Measurements from ENCODE around the gene ZNF318. TPM values are rescaled to one million over a fixed set of nuclear protein-coding genes. Genes with fewer than 3 reads are reported as not detected.
"Not testable (repeated sequence)": the region's sequence is repeated elsewhere in the genome, so short reads cannot be mapped to it uniquely, and the experiment has no call there.

Gene ZNF318
- total RNA-seq, 1 experiment from 2014 or later, result 8.6 TPM

- in situ Hi-C loops (cut with HindIII; ENCODE audit: low pct_unique_long_range_greater_than_20kb, low sequenced_read_pairs), result no loop called here
These were observed 60.4 kb downstream of the ZNF318 start for GRCh38 chr6:43308990-43309477.

DNA sequence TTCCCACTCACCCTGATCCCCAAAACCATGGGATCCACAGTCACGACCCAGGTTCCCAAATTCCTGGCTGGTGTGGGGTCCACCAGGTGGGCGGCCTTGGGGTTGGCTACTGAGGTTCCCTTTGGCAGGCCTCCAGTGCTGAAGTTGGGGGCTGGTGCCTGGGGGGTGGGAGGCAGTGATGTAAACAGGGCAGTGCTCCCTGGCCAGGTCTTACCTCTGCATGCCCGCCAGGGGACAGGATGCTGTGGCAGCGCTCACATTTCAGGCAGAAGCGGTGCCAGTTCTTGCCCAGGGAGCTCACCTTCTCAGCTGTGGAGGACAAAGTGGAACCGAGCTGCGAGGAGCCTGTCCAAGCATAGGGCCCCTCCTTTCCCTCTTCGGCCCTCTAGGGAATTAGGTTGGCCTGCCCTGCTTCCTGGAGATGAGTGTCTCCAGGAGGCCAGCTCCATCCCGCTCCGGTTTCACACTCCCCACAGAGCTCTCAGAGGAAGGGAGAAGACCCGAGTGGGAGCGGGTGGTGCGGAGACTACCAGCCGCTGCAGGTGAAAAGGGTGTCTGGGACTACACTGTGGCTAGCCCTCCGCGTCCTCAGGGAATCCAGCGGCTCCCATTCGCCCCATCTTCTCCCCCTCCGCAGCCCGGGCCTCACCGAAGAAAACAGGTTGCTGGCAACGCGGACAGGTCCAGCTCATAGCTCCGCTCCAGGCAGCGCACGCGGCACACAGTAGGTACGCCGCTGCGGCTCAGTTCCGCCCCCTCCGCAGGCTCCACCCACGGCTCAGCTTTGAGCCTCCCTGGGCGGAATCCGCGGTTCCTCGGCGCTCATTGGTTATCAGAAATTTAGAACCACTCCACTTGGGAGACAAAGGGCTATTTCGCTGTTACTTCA, 61.1 kb downstream of the ZNF318 start, which contains the start of gene CRIP3:
Gene CRIP3, minus strand, starts transcription at position 726 of the 889 bp plus-strand sequence. Its CDS starts 34 bp downstream, at position 692.
- in situ Hi-C loops (cut with HindIII; ENCODE audit: low pct_unique_long_range_greater_than_20kb, low sequenced_read_pairs), result no loop called here
- no peak for DNase-seq (ENCODE audit: low read depth, low spot score)

More at GRCh38 chr6:43308990-43309477, 60.4 kb downstream of the ZNF318 start:
- DNase-seq (ENCODE audit: low read depth, low spot score), result no peak

DNA sequence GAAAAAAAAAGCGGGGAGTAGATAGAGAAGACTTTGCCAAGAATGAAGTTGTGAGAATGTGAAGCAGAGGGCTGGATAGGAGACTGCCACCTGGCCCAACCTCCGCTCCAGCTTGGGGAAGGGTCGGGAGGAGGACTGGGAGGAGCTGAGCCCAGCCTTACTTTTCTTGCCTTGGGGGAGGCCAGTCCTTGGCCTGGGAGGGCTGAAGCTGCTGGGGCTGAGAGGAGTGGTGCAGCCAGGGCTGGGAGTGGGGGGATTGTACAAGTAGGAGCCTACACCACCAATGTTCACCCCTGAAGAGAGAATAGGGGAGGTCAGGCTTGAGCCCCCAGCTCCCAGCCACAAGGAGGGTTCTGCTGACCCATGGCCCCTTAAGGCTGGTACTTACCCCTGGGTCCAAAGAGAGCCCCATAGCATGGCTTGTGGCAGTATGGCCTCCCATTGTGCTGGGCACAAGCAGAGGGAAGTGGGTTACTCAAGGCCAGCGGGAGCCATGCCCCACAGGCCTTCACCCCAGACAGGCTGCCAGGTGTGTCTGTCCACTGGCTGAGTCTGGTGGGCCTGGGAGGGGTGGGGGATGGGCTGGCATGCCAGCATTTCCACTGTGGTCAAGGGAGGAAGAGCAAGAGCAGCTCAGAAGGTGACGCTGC, 61.9 kb downstream of the ZNF318 start:
- DNase-seq (ENCODE audit: low read depth, low spot score), result no peak
- in situ Hi-C loops (cut with HindIII; ENCODE audit: low pct_unique_long_range_greater_than_20kb, low sequenced_read_pairs), result no loop called here

DNA sequence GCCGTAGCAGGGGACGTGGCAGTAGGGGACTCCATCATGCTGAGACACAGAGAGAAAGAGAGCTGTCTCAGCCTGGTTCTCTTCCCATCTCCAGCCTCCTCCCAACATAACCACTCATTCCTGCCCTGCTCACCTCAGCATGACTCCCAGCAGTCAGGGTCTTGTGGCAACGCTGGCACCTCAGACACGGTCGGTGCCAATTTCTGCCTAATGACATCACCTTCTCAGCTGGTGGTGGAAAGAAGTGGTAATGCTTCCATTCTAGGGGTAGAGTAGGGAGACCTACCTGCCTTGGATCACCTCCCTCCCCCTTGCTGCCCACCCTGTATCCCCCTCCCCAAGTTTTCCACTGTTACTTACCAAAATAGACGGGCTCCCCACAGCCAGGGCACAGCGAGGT, 63.4 kb downstream of the ZNF318 start:
- in situ Hi-C loops (cut with HindIII; ENCODE audit: low pct_unique_long_range_greater_than_20kb, low sequenced_read_pairs), result no loop called here
- no peak for DNase-seq (ENCODE audit: low read depth, low spot score)

- DNase-seq (ENCODE audit: low read depth, low spot score), result no peak
- in situ Hi-C loops (cut with HindIII; ENCODE audit: low pct_unique_long_range_greater_than_20kb, low sequenced_read_pairs), result no loop called here
These were observed 64.6 kb downstream of the ZNF318 start for GRCh38 chr6:43304882-43305281.

DNA sequence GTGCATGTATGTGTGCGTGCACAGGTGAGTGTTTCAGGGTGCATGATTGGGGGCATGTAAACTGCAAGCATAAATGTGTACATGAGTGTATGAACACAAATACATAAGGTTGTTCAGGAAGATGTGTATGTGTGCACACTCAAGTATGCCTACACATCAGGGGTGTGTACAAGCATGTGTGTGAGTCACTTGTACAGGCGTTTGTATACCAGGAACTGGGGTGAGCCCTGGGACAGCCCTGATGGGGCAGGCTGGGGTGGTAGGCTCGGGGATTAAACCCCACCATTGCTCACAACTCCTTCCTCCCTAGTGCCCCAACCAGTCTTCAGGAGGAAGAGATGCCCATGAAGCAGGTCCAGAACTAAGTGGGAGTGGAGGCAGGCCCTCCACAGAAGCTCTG, 65.1 kb downstream of the ZNF318 start:
- in situ Hi-C loops (cut with HindIII; ENCODE audit: low pct_unique_long_range_greater_than_20kb, low sequenced_read_pairs), result no loop called here
- DNase-seq (ENCODE audit: low read depth, low spot score), result no peak

GRCh38 chr6:43303751-43304331, 65.6 kb downstream of the ZNF318 start:
- in situ Hi-C loops (cut with HindIII; ENCODE audit: low pct_unique_long_range_greater_than_20kb, low sequenced_read_pairs), result no loop called here
- no peak for DNase-seq (ENCODE audit: low read depth, low spot score)

GRCh38 chr6:43303006-43303405, 66.4 kb downstream of the ZNF318 start:
- in situ Hi-C loops (cut with HindIII; ENCODE audit: low pct_unique_long_range_greater_than_20kb, low sequenced_read_pairs); DNase-seq (ENCODE audit: low read depth, low spot score): not testable (repeated sequence)

DNA sequence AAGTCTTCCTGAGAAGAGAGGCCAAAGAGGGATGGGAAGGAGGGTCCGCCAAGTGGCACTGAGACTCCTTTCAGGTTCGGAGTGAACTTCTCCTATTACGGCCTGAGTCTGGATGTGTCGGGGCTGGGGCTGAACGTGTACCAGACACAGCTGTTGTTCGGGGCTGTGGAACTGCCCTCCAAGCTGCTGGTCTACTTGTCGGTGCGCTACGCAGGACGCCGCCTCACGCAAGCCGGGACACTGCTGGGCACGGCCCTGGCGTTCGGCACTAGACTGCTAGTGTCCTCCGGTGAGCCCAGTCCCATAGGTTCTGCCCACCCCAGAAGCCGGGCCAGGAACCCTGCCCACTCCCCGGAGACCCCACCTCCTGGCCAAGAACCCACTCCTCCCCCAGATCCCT, 67.3 kb downstream of the ZNF318 start:
- DNase-seq (ENCODE audit: low read depth, low spot score), result no peak
- in situ Hi-C loops (cut with HindIII; ENCODE audit: low pct_unique_long_range_greater_than_20kb, low sequenced_read_pairs), result no loop called here

- in situ Hi-C loops (cut with HindIII; ENCODE audit: low pct_unique_long_range_greater_than_20kb, low sequenced_read_pairs), result no loop called here
- no peak for DNase-seq (ENCODE audit: low read depth, low spot score)
These were observed 68.2 kb downstream of the ZNF318 start for GRCh38 chr6:43301081-43301870.

- no peak for DNase-seq (ENCODE audit: low read depth, low spot score)
- in situ Hi-C loops (cut with HindIII; ENCODE audit: low pct_unique_long_range_greater_than_20kb, low sequenced_read_pairs), result no loop called here
These were observed 69.8 kb downstream of the ZNF318 start for GRCh38 chr6:43299338-43300293.

GRCh38 chr6:43298565-43299337, 70.7 kb downstream of the ZNF318 start:
- in situ Hi-C loops (cut with HindIII; ENCODE audit: low pct_unique_long_range_greater_than_20kb, low sequenced_read_pairs), result no loop called here
- no peak for DNase-seq (ENCODE audit: low read depth, low spot score)

DNA sequence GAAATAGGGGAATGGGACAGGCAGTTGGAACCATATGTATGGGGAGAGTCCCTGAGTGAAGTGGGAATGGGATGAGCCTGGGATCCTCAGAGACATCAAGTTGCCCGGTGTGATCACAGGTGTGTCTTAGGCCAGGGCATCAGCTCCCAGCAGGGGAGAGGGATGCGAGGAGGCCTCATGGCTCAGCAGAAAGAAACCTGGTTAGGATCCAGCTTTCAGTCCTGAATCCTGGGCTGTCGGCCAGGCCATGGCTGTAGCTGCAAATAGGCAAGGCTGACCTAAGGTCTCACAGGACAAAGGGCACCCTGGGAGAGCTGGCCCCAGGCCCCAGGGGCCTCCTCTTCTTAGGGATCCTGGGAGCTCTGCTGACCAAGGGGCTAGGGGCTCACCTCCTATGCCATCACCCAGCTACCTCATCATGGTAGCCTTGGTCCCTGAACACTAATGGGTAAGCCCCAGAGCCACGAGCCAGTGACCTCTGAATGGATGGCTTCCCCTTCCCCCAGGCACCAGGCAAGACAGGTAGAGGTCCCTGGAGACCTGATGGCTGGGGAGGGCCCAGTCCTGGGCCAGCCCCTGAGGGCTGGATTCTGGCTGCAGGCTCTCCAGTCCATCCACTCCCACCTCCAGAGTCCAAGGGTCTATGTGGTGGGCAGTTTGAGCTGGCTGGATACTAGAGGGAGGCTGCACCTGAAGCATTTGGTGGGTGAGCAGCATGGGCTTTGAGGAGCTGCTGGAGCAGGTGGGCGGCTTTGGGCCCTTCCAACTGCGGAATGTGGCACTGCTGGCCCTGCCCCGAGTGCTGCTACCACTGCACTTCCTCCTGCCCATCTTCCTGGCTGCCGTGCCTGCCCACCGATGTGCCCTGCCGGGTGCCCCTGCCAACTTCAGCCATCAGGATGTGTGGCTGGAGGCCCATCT, 71.5 kb downstream of the ZNF318 start, which contains the start of gene SLC22A7:
Gene SLC22A7, plus strand, starts transcription at position 617 of the 921 bp plus-strand sequence. Its CDS starts 99 bp downstream, at position 716.
- in situ Hi-C loops (cut with HindIII; ENCODE audit: low pct_unique_long_range_greater_than_20kb, low sequenced_read_pairs), result no loop called here
- DNase-seq (ENCODE audit: low read depth, low spot score), result no peak

GRCh38 chr6:43296780-43297497, 72.5 kb downstream of the ZNF318 start:
- no peak for DNase-seq (ENCODE audit: low read depth, low spot score)
- in situ Hi-C loops (cut with HindIII; ENCODE audit: low pct_unique_long_range_greater_than_20kb, low sequenced_read_pairs), result no loop called here
